Superior temporal gyrus (tissue), 1 donor: Measurements from ENCODE around the gene PURA.

Source experiments
- DNase-seq: peaks from one replicate; pipeline ENCODE4 v3.0.0-alpha.2; 2016; ENCODE audit errors: extremely low spot score

Gene PURA

GRCh38 chr5:140159014-140159927 is 45.4 kb downstream of the PURA start:
- no peak for DNase-seq

DNA sequence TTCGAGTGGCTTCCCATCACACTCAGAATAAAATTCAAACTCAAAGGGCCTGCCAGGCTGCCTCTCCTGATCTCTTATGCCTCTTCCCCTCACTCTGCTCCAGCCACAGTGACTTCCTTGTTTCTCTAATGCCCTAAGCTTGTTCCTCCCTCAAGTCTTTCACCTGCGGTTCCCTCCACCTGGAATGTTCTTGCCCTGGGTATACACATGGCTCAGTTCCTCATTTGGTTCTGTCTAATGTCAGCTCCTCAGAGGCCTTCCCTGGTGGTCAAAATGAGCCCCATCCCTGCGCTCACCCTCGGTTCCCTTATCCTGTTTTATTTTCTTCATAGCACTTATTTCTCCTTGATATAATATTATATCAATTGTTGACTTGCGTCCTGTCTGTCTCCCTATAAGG is 48.4 kb downstream of the PURA start:
- no peak for DNase-seq

- DNase-seq = no peak
These were observed 48.9 kb downstream of the PURA start for GRCh38 chr5:140162781-140163180.

DNA sequence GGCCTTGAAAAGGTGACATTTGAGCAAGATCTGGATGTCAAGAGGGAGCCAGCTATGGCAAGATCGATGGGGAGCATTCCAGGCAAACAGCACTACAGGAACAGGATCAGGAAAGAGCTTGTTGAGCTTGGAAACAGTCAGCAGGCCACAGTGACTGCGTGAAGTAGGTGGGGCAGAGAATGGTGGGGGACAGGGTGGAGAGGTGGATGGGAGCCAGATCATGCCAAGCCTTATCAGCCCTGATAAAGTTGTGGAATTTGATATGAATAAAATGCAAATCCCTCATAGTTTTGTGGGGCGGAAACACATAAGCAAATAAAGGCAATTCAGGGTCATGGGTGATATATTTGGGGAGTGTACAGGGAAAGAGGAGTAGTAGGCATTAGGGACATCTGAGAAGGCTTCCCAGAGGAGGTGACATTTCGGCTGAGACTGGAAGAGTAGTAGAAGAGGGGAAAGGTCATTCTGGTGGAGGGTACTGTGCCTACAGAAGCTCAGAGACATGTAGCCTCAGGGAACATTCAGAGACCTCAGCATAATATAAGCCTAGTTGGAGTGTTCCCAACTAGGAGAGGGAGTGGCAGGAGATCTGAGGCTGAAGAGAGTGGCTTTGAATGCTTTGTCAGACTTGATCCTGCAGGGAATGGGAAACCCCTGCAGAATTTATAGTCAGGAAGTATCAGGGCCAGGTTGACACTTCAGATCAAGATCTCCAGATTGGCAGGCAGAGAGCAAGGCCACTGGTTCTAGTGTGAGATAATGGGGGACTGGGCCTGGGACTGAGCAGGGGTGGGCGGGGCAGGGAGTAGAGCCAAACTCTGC is 51.4 kb downstream of the PURA start:
- no peak for DNase-seq

GRCh38 chr5:140165923-140166270 is 52.0 kb downstream of the PURA start:
- DNase-seq = no peak

GRCh38 chr5:140166911-140167310 is 53.0 kb downstream of the PURA start:
- DNase-seq = peak; percentile 55

DNA sequence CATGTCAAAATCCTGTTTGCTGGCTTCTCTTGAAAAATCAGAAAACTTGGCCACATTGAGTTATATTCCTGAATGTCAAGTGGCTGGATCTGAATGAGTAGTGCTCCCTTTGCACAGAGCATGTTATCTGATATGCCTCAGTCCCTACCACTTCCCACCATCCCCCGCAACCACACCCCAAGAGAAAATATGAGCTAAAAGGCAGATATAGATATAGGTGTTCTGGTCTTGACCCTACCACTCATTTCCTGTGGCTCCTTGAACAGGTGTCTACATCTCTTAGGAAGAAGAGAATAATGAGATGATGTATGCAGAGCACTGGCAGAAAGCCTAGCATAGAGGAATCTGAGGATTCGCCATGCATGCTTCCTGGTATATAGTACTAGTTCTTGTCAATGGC is 54.5 kb downstream of the PURA start:
- DNase-seq = no peak

DNA sequence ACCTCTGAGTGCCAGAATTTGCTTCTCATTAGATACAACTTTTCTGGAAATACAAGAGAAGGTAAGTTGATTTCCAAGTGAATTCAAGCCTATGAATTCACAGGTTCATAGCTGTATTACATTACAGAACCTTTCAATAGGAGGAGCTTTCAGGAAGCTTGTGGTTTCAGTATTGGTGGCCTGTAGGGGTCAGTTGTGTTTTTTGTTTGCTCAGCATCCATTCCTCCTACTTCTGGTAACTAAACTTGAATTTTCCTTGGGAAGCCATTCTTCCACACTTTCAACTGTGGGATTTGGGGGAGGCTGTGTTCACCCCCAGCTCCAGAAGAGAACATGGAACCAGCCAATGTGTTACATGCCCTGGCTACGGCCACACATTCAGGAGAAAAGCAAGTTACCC is 55.5 kb downstream of the PURA start:
- DNase-seq = no peak

DNA sequence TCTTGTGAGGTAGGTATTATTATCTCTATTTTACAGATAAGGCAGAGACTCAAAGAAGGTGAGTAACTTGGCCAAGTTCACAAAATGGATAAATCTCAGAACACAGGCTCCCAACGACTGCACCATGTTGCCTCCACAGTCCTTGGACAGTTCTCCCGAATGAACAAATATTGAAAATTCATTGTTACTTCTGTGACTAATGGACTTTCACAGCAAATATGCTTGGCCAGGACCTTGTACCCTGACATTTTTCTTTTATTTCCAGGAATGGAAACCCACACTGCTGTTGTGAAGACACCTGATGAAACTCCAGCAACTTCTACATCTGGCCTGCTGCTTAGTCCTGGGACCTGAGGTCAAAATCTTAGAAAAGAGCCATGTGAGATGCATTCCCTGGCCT is 58.6 kb downstream of the PURA start:
- DNase-seq = no peak

GRCh38 chr5:140174014-140174413 is 60.1 kb downstream of the PURA start:
- no peak for DNase-seq

DNA sequence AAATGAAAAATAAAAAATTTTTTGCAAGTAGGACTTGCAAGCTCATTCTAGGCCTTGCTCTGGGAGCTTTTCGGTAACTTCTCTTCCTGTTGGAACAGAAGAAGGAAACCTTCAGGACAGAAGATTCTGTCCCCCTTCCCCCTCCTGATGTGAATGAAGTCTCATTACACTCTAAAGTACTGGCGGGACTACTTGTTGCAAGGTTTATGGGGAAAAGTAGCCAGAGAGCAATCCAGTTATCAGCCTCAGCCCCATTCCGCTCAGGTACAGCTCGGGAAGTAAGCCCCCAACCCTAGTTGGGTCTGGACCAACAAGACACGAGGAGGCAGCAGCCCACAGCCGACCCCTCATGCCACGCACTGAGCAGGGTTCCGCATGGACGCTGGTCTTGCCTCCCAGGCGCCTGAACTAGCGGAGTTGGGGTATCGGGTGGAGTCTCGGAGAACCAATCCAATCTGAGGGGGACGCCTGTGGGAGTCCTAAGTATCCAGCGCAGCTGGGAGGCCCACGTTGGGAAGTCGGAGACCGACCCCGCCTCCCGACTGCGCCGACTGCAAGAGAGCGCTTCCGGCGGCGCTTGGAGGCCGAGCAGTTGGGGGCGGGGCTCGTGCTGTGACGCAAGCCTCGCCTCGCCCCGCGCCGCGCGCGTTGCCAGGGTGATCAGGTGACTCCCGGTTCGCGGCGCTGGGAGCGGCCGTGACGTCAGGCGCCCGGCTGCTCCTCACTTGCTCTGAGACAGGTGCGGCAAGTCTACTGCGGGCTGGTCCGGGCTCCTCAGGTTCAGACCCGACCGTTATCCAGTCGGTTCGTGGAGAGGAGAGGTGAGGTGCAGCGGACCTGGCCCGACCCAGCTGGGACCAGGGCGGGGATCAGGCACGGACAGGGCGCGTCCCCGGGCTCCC is 60.8 kb downstream of the PURA start, which contains the start of gene CYSTM1:
TSS of gene CYSTM1 (plus strand) at position 724 of the 902 bp plus-strand sequence. CDS start 19,278 bp downstream, outside the sequence.
- DNase-seq = peak; percentile 93
